ENCODE data around the gene DLG1.

DLG1 gene

DNA sequence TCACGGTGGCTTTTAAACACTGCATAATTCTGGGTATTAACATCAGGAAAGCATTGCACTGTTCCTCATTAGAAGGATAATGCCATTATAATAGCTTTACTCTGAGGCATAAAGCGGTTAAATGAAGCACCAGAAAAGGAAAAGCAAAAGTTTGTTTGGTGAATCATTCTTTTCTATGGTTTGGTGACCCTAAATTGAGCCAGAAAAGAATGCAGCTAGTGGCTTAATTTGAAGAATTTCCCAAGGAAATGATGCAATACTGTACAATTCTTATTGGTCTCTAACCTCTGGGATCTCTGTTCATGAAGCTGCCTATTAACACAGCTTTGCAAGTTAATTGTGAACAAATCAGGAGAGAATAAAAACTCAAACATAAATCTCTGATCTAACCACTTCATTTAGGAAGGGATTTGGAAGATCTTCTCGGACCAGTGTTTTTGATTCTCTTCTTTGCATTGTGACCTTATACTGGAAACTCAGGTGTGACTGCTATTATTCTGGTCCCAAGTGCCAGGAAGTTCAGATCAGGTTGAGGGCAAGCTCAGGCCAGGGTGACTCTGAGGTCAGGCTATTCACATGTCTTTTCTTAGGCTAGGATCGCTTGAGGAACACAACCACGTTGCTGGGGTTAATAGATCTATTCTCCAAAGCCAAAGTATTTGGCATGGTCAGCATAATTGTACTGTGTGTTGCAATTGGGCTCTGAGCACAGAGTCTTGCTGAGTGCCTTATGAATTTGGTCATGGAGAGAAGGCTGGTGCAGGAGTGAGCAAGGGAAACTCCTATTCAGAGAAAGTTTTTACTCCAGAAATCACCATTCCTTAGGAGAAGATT is 11.3 kb upstream of the DLG1 start:
- peak; percentile 95 for DNase-seq (ENCODE audit: low read depth)
- in situ Hi-C loops (cut with HindIII; ENCODE audit: low sequenced_read_pairs) = no loop called here
- TF ChIP-seq CTCF (IDR thresholded peaks at IDR 0.05; ENCODE audit: low read depth, low read length, missing control alignments) = no peak
- H3K4me3 ChIP-seq (ENCODE audit: low read depth, low read length) = no peak overlapping the region

DNA sequence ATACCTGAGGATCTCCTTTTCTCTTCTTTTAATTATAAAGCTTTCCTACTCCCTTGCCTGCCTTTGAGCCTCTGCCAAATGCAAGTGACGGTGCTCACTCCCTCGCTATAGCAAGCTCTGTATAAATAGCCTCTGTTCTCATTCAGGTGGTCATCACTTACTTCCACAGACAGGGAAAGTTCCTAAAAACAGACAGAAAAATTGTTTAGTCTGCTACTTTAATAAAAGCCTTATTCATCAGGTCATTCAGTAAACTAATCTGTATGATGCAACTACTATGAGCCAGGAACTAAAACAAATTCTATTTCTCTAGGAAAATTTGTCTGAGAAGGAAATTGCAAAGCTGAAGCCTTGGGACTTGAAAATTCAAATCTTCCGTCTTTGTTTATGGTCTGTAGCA is 10.2 kb upstream of the DLG1 start:
- no peak overlapping the region for H3K4me3 ChIP-seq (ENCODE audit: low read depth, low read length)
- in situ Hi-C loops (cut with HindIII; ENCODE audit: low sequenced_read_pairs) = no loop called here
- TF ChIP-seq CTCF (IDR thresholded peaks at IDR 0.05; ENCODE audit: low read depth, low read length, missing control alignments) = no peak
- no peak for DNase-seq (ENCODE audit: low read depth)

GRCh38 chr3:197306374-197307086 is 8.1 kb upstream of the DLG1 start:
- no peak for TF ChIP-seq CTCF (IDR thresholded peaks at IDR 0.05; ENCODE audit: low read depth, low read length, missing control alignments)
- peak; percentile 70 for DNase-seq (ENCODE audit: low read depth)
- in situ Hi-C loops (cut with HindIII; ENCODE audit: low sequenced_read_pairs) = no loop called here
- H3K4me3 ChIP-seq (ENCODE audit: low read depth, low read length) = no peak overlapping the region

DNA sequence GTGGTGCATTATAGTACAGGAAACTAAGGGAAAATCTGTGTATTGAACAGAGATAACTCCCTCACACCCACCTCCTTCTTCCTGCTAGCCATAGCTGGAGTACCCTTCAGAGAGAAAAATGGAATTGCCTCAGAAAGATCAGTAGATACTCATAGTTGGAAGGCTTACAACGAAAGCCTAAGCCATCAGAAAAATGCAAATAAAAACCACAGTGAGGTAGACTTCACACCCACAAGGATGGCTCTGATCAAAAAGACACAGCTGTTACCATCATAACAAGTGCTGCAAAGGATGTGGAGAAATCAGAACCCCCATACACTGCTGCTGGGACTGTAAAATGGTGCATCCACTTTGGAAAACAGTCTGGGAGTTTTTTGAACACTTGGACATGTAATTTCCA is 7.4 kb upstream of the DLG1 start:
- DNase-seq (ENCODE audit: low read depth) = peak; percentile 76
- in situ Hi-C loops (cut with HindIII; ENCODE audit: low sequenced_read_pairs) = no loop called here
- H3K4me3 ChIP-seq (ENCODE audit: low read depth, low read length) = no peak overlapping the region
- TF ChIP-seq CTCF (IDR thresholded peaks at IDR 0.05; ENCODE audit: low read depth, low read length, missing control alignments) = no peak

GRCh38 chr3:197303452-197303851 is 5.0 kb upstream of the DLG1 start:
- no peak for TF ChIP-seq CTCF (IDR thresholded peaks at IDR 0.05; ENCODE audit: low read depth, low read length, missing control alignments)
- no peak for DNase-seq (ENCODE audit: low read depth)

GRCh38 chr3:197302696-197303341 is 4.4 kb upstream of the DLG1 start:
- no peak overlapping the region for H3K4me3 ChIP-seq (ENCODE audit: low read depth, low read length)
- no peak for TF ChIP-seq CTCF (IDR thresholded peaks at IDR 0.05; ENCODE audit: low read depth, low read length, missing control alignments)
- no peak for DNase-seq (ENCODE audit: low read depth)
- in situ Hi-C loops (cut with HindIII; ENCODE audit: low sequenced_read_pairs) = no loop called here

More at GRCh38 chr3:197303452-197303851, 5.0 kb upstream of the DLG1 start:
- H3K4me3 ChIP-seq (ENCODE audit: low read depth, low read length) = no peak overlapping the region
- in situ Hi-C loops (cut with HindIII; ENCODE audit: low sequenced_read_pairs) = no loop called here
